ELF-1 (cell line): Measurements from ENCODE around the gene TTC1.
A peak's percentile ranks its signal among the peaks of the same experiment; 100 is the strongest.
"Not testable (repeated sequence)": the region's sequence is repeated elsewhere in the genome, so short reads cannot be mapped to it uniquely, and the experiment has no call there.

Experiments
- DNase-seq: peaks from one replicate; pipeline ENCODE4 v3.0.0-alpha.2; 2016; ENCODE audit warnings: low read depth, low spot score

The TTC1 gene

DNA sequence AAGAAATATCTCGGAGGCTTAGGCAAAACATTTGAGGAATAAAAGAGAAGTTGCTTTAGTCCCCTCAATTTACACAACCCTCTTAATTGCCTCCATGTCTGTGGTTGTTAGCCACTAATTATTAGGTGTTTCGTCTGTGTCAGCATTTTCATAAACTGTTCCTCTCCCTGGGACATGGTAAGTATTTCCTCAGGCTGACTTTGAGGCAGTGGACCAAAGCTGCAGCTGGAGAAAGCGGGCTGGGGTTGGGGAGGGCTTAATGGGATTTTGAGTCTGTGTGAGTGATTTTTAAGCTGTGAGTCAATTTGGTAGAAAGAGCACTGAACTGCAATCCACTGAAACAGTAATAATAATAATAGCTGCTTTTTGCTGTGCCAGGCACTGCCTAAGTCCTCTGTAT is 13.0 kb upstream of the TTC1 start:
- DNase-seq = no peak

GRCh38 chr5:160001457-160001856 is 7.5 kb upstream of the TTC1 start:
- DNase-seq = no peak

DNA sequence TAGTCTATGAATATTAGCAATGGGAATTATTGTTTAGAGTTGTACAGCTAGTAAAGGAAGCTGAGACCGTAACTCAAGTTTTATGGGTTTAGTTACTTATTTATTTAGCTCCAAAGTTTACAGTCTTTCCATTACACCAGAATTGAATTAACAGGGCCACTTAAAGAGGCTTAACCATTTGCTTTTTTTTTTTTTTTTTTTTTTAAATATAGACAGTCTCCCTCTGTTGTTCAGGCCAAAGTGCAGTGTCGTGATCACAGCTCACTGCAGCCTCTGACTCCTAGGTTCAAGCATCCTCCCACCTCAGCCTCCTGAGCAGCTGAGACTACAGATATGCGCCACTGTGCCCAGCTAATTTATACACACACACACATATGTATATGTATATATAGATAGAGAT is 1.4 kb upstream of the TTC1 start:
- no peak for DNase-seq

DNA sequence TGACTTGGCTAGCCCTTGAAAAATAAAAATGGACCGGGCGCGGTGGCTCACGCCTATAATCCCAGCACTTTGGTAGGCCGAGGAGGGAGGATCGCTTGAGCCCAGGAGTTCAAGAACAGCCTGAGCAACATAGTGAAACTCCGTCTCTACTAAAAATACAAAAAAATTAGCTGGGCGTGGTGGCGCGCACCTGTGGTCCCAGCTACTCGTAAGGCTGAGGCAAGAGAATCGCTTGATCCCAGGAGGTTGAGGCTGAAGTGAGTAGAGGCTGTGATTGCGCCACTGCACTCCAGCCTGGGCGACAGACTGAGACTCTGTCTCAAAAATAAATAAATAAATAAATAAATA is 436 bp upstream of the TTC1 start:
- not testable (repeated sequence) for DNase-seq

- DNase-seq = no peak
Observed at GRCh38 chr5:160009591-160009989, 651 bp downstream of the TTC1 start.

- no peak for DNase-seq
Observed at GRCh38 chr5:160011471-160011870, 2.5 kb downstream of the TTC1 start.

- DNase-seq = not testable (repeated sequence)
Observed at GRCh38 chr5:160014197-160014596, 5.3 kb downstream of the TTC1 start.

GRCh38 chr5:160018945-160019625 is 10.1 kb downstream of the TTC1 start:
- no peak for DNase-seq

GRCh38 chr5:160020266-160020770 is 11.4 kb downstream of the TTC1 start:
- DNase-seq = no peak

GRCh38 chr5:160020964-160021363 is 12.0 kb downstream of the TTC1 start:
- no peak for DNase-seq

GRCh38 chr5:160021831-160022446 is 13.0 kb downstream of the TTC1 start:
- peak; percentile 17 for DNase-seq

GRCh38 chr5:160023007-160023907 is 14.3 kb downstream of the TTC1 start:
- no peak for DNase-seq

GRCh38 chr5:160023908-160024630 is 15.1 kb downstream of the TTC1 start:
- no peak for DNase-seq

DNA sequence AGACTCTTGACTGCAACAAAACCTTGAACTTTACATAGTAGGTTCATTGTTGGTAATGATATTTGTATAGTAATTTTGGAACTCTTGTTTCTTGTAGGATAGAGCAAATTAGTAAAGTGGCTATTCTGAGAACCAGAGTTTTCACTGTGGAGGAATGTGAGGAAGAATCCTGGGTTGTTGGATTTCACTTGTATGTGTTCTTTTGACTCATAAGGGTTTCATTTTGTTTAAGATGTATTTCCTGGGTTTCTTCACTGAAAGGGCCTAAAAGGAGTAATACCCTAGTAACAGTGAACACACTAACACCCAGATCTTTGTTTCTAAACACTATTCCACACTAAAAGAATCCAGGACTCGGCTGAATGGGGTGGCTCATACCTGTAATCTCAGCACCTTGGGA is 20.1 kb downstream of the TTC1 start:
- DNase-seq = no peak

GRCh38 chr5:160029540-160030139 is 20.7 kb downstream of the TTC1 start:
- no peak for DNase-seq

- no peak for DNase-seq
Observed at GRCh38 chr5:160030631-160031377, 21.9 kb downstream of the TTC1 start.

GRCh38 chr5:160033546-160034252 is 24.8 kb downstream of the TTC1 start:
- no peak for DNase-seq

DNA sequence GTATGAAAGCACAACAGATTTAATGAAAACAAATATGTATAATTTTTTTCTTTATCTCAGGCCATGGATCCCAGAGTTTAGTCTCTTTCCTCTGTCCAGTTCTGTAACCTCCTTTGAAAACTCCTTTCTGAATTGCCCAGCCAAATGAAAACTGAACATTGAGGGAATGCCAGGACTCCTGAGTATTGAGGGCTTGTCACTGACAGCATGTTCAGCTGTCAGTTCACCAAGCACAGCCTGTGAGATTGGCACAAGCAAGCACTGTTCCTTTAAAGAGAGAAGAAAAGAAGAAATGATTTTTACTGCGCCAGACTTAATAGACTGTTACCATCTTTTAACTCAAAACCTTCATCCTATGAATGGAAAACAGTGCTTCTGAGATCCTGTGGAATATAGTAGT is 27.3 kb downstream of the TTC1 start:
- DNase-seq = no peak

DNA sequence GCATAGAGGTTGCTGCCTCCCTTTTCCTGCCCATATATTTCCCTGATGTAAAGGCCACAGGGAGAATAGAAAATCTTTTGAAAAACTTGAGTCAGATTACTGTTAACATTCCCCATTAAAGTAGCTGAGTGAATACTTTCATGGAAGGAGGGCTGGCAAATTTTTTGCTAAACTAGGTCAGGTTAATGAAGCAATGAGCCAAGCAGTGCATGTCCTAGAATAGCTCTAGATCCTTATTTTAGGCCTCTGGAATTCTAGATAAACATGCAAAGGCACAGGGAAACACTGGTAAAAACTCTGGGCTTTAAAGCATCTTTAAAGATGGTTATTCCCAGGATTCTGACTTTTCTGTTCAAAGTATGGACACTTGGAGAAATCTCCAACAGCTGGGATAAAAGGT is 27.9 kb downstream of the TTC1 start:
- DNase-seq = no peak
